ENCODE results near the gene CDK14.

CDK14 gene

GRCh38 chr7:91230100-91230499 is 634.0 kb downstream of the CDK14 start:
- FAIRE-seq (no peak), DNase-seq (ENCODE audit: insufficient read length, low spot score) (no peak)

GRCh38 chr7:91230503-91230902 is 634.4 kb downstream of the CDK14 start:
- DNase-seq (ENCODE audit: insufficient read length, low spot score): no peak
- FAIRE-seq: no peak

- no peak for FAIRE-seq
- no peak for DNase-seq (ENCODE audit: insufficient read length, low spot score)
These were observed 637.1 kb downstream of the CDK14 start for GRCh38 chr7:91233212-91233611.

DNA sequence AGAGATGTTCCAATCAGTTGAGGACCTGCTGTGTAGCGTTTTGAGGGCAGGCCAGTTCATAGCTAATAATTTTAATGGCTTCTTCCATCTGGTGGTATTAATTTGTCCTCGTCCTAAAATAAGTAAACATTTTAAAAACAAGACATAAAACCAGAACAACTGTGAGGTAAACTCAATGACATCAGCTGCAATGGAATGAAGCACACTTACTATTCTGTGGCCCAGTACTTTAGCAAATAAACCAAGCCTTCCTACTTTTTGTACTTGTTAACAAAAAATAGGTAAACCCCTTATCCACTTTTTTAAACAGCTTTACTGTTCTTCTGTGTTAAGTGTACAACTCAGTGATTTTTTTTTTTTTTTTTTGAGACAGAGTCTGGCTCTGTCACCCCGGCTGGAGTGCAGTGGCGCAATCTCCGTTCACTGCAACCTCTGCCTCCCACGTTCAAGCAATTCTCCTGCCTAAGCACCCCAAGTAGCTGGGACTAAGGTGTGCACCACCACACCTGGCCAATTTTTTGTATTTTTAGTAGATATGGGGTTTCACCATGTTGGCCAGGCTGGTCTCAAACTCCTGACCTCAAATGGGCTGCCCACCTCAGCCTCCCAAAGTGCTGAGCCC is 639.2 kb downstream of the CDK14 start:
- DNase-seq (ENCODE audit: insufficient read length, low spot score): no peak
- FAIRE-seq: no peak

DNA sequence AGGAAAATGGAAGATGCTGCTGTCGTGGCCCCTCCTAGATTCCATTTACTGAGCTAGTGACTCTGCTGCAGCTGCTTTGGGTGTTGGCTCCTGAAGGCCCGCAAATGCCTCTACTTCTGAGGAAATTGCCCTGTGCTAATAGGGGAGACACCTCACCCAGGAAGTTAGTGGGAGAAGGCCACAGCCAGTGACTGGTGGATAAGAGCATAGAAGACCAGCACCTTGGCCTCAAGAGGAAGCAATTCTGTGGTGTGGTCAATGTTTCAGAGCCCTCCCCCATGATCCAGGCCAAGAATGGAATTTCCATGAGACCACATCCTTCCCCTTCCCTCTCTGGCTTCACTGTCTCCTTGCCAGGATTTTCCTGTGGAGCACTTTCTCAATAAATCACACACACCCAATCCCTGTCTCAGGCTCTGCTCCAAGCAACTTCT is 643.1 kb downstream of the CDK14 start:
- FAIRE-seq: no peak
- DNase-seq (ENCODE audit: insufficient read length, low spot score): no peak

GRCh38 chr7:91239772-91240171 is 643.7 kb downstream of the CDK14 start:
- FAIRE-seq: no peak
- no peak for DNase-seq (ENCODE audit: insufficient read length, low spot score)

DNA sequence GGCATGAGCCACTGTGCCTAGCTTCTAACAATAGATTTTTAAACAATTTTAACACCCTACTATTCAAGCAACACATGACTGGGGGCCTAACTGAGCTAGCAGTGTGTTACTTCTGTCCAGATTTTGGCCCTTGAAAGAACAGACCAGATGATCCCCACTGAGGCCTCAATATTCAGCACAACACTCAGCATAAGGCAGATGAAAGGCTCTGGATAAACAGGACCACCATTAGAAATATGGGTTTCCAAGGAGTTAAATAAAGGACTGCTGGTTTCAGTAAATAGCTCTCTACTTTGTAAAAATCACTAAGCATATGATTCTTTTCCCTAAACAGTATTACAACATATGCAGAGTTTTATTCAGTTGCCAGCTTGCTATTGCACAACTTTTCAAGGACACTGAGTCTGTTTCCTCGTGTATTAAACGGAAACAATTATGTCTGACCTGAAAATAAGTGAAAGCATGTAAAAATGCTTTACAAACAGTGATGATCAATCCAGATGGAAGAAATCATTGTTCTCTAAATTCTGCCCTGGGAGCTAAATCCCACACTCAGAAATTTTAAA is 644.3 kb downstream of the CDK14 start:
- FAIRE-seq (no peak), DNase-seq (ENCODE audit: insufficient read length, low spot score) (no peak)

DNA sequence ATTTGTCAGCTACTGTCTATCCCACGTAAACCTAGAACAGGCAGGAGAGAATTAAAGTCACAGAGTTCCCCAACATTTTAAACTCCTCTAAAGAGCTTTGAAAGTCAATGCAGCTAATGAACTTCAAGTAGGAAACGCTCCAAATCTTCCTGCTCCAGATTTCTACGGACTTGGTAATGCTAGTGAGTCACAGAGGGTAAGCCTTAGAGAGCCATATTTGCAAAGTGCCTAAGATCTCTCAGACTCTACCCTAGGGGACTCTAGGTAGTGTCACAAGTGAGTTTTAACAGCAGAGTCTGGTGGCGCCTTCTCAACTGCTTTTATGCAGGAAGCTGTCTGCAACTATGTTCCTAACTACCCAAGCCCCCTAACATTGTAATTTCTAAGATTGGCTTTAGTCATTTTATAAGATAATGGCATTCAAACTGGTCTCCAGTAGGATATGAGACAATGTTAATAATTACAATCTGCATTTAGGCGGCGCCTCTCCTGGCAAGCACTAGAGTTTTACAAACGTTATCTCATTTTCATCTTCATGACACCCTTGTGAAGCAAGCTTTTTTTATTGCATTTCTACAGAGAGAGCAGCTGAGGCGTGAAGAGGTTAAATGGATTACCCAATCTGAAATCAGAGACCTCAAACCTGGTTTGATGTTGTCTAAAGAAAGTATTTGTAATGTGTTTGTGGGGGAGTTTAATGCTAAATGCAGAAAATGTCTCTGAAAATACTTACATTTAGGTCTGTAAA is 646.1 kb downstream of the CDK14 start:
- DNase-seq (ENCODE audit: insufficient read length, low spot score) (no peak), FAIRE-seq (no peak)

DNA sequence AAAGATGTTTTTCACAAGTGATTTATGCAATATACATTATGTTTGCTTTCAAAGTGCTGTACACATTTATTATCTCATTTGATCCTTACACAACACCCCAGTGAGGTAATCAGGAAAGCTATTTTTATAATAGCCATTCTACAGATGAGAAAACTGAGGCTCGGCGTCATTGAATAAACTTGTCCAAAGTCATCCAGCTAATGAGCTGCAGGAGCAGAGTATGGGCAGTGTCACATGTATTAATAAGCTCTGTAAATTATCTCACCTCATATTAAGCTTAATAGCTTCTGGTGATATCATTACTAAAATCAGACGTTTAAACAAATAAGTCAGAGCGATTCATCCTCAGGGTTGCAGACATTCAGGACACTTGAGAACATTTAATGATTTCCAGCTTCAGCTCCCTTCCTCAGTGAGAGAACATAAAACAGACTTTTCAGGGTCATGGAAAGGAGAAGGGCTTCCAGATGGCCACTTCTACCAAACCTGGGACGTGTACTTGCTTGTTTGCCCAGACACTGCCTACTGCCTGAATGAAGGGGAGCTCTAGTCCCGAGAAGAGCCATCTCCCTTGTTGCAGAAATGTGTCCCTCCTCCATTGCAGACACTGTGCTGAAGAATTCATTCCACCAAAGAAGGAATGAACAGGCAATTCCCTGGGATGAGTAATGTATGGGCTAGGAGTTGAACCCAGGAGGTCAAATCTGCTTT is 647.6 kb downstream of the CDK14 start:
- no peak for FAIRE-seq

DNA sequence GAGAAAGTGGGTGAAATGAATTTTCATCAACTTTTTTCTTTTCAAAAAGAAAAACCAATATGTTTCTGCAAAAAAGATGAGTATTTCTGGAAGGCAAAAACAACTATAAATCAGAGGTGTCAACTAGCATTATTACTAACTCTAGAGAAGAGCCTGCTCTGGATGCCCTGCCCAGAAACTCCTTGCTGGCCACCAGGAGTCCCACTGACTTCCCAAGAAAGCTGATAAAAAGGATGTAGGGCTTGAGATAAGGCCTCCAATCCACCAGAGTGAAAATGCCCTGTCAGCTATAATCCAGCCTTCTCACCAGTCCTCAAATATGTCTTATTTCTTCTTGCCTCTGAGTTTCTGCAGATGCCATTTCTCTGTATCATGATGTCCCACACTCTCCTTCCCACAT is 651.4 kb downstream of the CDK14 start:
- FAIRE-seq (no peak), DNase-seq (ENCODE audit: insufficient read length, low spot score) (no peak)

More for the DNA sequence above, 647.6 kb downstream of the CDK14 start:
- no peak for DNase-seq (ENCODE audit: insufficient read length, low spot score)

DNA sequence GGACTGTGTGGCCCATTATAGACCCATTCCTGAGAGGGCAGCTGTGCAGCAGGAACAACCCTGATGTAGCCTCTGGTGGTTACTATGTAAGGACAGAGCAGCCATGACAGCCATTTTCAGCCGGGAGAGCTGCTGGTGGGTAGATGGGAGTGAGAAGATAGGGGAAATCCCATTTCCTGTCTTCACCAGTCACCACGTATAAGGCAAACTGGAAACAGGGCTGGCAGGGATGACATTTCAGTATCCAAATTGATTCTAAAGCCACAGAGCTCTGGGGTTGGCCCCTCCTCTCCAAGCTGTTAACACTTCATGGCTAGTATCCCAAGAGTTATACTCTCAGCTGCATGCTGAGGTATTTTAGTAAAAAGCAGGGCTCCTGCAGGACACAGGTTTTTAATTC is 652.9 kb downstream of the CDK14 start:
- FAIRE-seq (no peak), DNase-seq (ENCODE audit: insufficient read length, low spot score) (no peak)

GRCh38 chr7:91249506-91250233 is 653.5 kb downstream of the CDK14 start:
- FAIRE-seq (no peak), DNase-seq (ENCODE audit: insufficient read length, low spot score) (no peak)

DNA sequence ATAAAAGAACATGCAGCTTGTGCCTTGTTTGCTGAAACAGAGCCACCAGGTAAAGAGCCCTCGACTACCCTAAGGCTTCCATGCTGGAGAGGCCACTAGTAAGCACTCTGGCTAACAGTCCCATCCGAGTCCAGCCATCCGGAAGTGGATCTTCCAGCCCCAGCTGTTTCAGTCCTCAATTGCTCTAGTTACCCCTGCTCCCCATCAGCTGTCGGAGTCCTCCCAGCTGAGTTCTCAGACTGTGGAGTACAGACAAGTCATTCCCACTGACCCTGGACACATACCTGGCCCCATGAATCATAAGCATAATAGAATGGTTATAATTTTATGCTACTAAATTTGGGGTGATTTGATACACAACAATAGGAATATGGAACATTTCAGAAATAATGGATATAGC is 654.6 kb downstream of the CDK14 start:
- DNase-seq (ENCODE audit: insufficient read length, low spot score) (no peak), FAIRE-seq (no peak)

- FAIRE-seq: no peak
- DNase-seq (ENCODE audit: insufficient read length, low spot score): no peak
These were observed 655.8 kb downstream of the CDK14 start for GRCh38 chr7:91251877-91252276.
